Measurements from ENCODE around the gene GM2A. TPM values are rescaled to one million over a fixed set of nuclear protein-coding genes. Genes with fewer than 3 reads are reported as not detected.
A peak's percentile ranks its signal among the peaks of the same experiment; 100 is the strongest.

The GM2A gene
- total and polyA plus RNA-seq, 9 of the 15 experiments (the other 6 are each of a cell fraction or from before 2014, with no cell fraction given), result 5.8 to 36.0 (median 10.0) TPM

DNA sequence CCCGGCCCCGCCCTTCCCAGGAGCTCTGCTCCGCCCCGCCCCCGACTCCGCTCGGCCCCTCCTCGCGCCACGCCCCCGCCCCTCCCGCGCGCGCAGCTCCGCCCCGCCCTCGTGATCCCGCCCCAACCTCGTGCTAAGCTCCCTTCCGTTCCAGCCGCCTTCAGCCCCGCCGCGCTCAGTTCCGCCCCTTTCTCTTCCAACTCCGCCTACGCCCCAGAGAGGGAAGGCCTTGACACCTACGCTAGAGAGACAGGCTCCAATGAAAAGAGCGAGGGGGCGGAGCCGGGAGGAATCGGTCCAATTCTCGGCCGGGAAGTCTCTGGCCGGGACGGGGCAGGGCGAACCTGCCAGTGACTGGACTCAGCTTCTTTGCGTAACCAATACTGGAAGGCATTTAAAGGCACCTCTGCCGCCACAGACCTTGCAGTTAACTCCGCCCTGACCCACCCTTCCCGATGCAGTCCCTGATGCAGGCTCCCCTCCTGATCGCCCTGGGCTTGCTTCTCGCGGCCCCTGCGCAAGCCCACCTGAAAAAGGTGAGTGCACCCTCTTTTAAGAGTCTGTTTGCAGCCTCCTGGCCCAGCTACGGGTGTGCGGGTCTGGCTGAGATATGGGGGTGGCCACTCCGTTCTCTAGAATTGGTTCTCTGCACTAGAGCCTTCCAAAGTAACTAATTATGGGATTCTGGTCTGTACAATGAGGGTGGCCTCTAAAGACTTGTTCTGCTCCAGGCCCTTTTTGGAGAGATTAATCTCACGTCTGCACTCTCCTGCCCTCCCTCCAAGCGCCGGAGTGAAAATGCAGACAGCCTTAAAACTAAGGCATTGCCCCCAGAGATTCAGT is at the start of gene GM2A (continued):
- TF ChIP-seq ZZZ3 (IDR thresholded peaks at IDR 0.05) (no peak), NBN (IDR thresholded peaks at IDR 0.05; ENCODE audit: low read depth) (no peak), RFX5 (IDR thresholded peaks at IDR 0.05; ENCODE audit: low read depth, low read length) (0 out of 2 replicates have a peak, but pooled peaks have one; percentile 11), POU5F1 (IDR thresholded peaks at IDR 0.05; ENCODE audit: borderline replicate concordance, low read depth, low read length, partially characterized antibody) (no peak), ETV1 (tag; conservative IDR thresholded peaks at IDR 0.05; ENCODE audit: low read depth) (0 out of 2 replicates have a peak, but pooled peaks have one; percentile 6), MTF1 (CRISPR knock-in tag; IDR thresholded peaks at IDR 0.05; ENCODE audit: borderline replicate concordance) (no peak), HDAC6 (IDR thresholded peaks at IDR 0.05; ENCODE audit: low read depth, low read length) (no peak), KLF6 (CRISPR knock-in tag; IDR thresholded peaks at IDR 0.05; ENCODE audit: borderline replicate concordance) (no peak), ZSCAN29 (IDR thresholded peaks at IDR 0.05) (no peak), CHD4 (IDR thresholded peaks at IDR 0.05; ENCODE audit: insufficient read depth, insufficient replicate concordance, low read depth, low read length, poor library complexity, severe bottlenecking) (no peak), ZNF217 (CRISPR knock-in tag; IDR thresholded peaks at IDR 0.05) (no peak), KAT2B (IDR thresholded peaks at IDR 0.05; ENCODE audit: low read depth, low read length) (no peak), TARDBP (IDR thresholded peaks at IDR 0.05) (no peak), ELF2 (CRISPR knock-in tag; IDR thresholded peaks at IDR 0.05) (0 out of 2 replicates have a peak, but pooled peaks have one; percentile 32), ZNF780A (CRISPR knock-in tag; IDR thresholded peaks at IDR 0.05) (no peak), RBM25 (IDR thresholded peaks at IDR 0.05; ENCODE audit: low read depth, low read length, severe bottlenecking) (no peak), ZNF77 (CRISPR knock-in tag; IDR thresholded peaks at IDR 0.05) (no peak), BRD4 (IDR thresholded peaks at IDR 0.05) (no peak), ZNF444 (CRISPR knock-in tag; IDR thresholded peaks at IDR 0.05) (no peak)
- TF ChIP-seq, protein P1, sequence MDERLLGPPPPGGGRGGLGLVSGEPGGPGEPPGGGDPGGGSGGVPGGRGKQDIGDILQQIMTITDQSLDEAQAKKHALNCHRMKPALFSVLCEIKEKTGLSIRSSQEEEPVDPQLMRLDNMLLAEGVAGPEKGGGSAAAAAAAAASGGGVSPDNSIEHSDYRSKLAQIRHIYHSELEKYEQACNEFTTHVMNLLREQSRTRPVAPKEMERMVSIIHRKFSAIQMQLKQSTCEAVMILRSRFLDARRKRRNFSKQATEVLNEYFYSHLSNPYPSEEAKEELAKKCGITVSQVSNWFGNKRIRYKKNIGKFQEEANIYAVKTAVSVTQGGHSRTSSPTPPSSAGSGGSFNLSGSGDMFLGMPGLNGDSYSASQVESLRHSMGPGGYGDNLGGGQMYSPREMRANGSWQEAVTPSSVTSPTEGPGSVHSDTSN (CRISPR knock-in tag; IDR thresholded peaks at IDR 0.05; ENCODE audit: low read depth), result no peak
- TF ChIP-seq, protein P1 (tag; conservative IDR thresholded peaks at IDR 0.05; ENCODE audit: low read depth), result no peak
- TF ChIP-seq, protein P2, sequence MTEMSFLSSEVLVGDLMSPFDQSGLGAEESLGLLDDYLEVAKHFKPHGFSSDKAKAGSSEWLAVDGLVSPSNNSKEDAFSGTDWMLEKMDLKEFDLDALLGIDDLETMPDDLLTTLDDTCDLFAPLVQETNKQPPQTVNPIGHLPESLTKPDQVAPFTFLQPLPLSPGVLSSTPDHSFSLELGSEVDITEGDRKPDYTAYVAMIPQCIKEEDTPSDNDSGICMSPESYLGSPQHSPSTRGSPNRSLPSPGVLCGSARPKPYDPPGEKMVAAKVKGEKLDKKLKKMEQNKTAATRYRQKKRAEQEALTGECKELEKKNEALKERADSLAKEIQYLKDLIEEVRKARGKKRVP (CRISPR knock-in tag; IDR thresholded peaks at IDR 0.05), result no peak
- TF ChIP-seq, protein P3, sequence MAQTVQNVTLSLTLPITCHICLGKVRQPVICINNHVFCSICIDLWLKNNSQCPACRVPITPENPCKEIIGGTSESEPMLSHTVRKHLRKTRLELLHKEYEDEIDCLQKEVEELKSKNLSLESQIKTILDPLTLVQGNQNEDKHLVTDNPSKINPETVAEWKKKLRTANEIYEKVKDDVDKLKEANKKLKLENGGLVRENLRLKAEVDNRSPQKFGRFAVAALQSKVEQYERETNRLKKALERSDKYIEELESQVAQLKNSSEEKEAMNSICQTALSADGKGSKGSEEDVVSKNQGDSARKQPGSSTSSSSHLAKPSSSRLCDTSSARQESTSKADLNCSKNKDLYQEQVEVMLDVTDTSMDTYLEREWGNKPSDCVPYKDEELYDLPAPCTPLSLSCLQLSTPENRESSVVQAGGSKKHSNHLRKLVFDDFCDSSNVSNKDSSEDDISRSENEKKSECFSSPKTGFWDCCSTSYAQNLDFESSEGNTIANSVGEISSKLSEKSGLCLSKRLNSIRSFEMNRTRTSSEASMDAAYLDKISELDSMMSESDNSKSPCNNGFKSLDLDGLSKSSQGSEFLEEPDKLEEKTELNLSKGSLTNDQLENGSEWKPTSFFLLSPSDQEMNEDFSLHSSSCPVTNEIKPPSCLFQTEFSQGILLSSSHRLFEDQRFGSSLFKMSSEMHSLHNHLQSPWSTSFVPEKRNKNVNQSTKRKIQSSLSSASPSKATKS (CRISPR knock-in tag; IDR thresholded peaks at IDR 0.05), result no peak
